Measurements from ENCODE around the gene SPI1. TPM values are rescaled to one million over a fixed set of nuclear protein-coding genes. Genes with fewer than 3 reads are reported as not detected.

Gene SPI1
- total and polyA plus RNA-seq, 2 donors = 21.1 to 40.0 TPM

GRCh38 chr11:47380078-47380477 lies 1.7 kb upstream of the SPI1 start:
- WGBS = 97% methylated on average over 2 of the region's 2 CpGs
- H3K9me3 ChIP-seq (ENCODE audit: control insufficient read depth in 2 of 2, insufficient read depth in 1 of 2, low read length in 1 of 2) = no peaks in the 10 kb centered on the region
- H3K36me3 ChIP-seq (ENCODE audit: control insufficient read depth in 2 of 2, insufficient read depth in 2 of 2, low read length in 1 of 2) = no peaks in the 10 kb centered on the region
- DNase-seq (ENCODE audit: low read depth in 6 of 9, low spot score in 9 of 9) = no peak
- H3K27me3 ChIP-seq (ENCODE audit: control insufficient read depth in 2 of 2, insufficient read depth in 1 of 2, low read length in 1 of 2) = peaks cover 0 to 3% of the 10 kb centered on the region in 2 donors
- peaks cover 2 to 15% of the 10 kb centered on the region in 2 donors for H3K4me1 ChIP-seq (ENCODE audit: control insufficient read depth in 2 of 2, insufficient read depth in 2 of 2, low read length in 2 of 2)
- no peak overlapping the region for H3K4me3 ChIP-seq (ENCODE audit: low read length in 2 of 2)
- no peak overlapping the region for H3K27ac ChIP-seq (ENCODE audit: low read depth in 1 of 2, low read length in 1 of 2)

DNA sequence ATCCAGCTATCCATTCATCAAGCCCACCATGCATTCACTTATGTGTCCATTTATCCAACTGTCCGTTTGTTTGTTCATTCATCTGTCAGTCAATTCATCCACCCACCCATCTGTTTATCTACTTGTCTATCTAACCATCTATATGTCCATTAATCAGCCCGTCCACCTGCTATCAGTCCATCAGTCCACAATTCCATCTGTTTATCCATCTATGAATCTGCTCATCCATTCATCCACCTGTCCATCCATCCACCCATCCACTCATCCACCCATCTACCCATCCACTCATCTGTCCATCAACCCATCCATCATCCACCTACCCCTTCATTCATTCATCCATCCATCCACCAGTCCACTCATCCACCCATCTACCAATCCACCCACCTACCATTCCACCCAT lies 970 bp upstream of the SPI1 start:
- no peaks in the 10 kb centered on the region for H3K9me3 ChIP-seq (ENCODE audit: control insufficient read depth in 2 of 2, insufficient read depth in 1 of 2, low read length in 1 of 2)
- peaks cover 2 to 15% of the 10 kb centered on the region in 2 donors for H3K4me1 ChIP-seq (ENCODE audit: control insufficient read depth in 2 of 2, insufficient read depth in 2 of 2, low read length in 2 of 2)
- 97% methylated on average over 2 of the region's 2 CpGs for WGBS
- no peaks in the 10 kb centered on the region for H3K36me3 ChIP-seq (ENCODE audit: control insufficient read depth in 2 of 2, insufficient read depth in 2 of 2, low read length in 1 of 2)
- H3K27me3 ChIP-seq (ENCODE audit: control insufficient read depth in 2 of 2, insufficient read depth in 1 of 2, low read length in 1 of 2) = peaks cover 0 to 3% of the 10 kb centered on the region in 2 donors
- no peak overlapping the region for H3K4me3 ChIP-seq (ENCODE audit: low read length in 2 of 2)
- no peak overlapping the region for H3K27ac ChIP-seq (ENCODE audit: low read depth in 1 of 2, low read length in 1 of 2)
- DNase-seq (ENCODE audit: low read depth in 6 of 9, low spot score in 9 of 9) = no peak

GRCh38 chr11:47378836-47379170 lies 456 bp upstream of the SPI1 start:
- no peak for DNase-seq (ENCODE audit: low read depth in 6 of 9, low spot score in 9 of 9)
- H3K36me3 ChIP-seq (ENCODE audit: control insufficient read depth in 2 of 2, insufficient read depth in 2 of 2, low read length in 1 of 2) = no peaks in the 10 kb centered on the region
- H3K4me3 ChIP-seq (ENCODE audit: low read length in 2 of 2) = peak overlapping the region in 1 of 2 donors; percentile 34
- H3K27ac ChIP-seq (ENCODE audit: low read depth in 1 of 2, low read length in 1 of 2) = peak overlapping the region; percentile 30 to 64
- no peaks in the 10 kb centered on the region for H3K9me3 ChIP-seq (ENCODE audit: control insufficient read depth in 2 of 2, insufficient read depth in 1 of 2, low read length in 1 of 2)
- H3K4me1 ChIP-seq (ENCODE audit: control insufficient read depth in 2 of 2, insufficient read depth in 2 of 2, low read length in 2 of 2) = peaks cover 2 to 15% of the 10 kb centered on the region in 2 donors
- H3K27me3 ChIP-seq (ENCODE audit: control insufficient read depth in 2 of 2, insufficient read depth in 1 of 2, low read length in 1 of 2) = peaks cover 0 to 3% of the 10 kb centered on the region in 2 donors

GRCh38 chr11:47377571-47378009 lies 757 bp downstream of the SPI1 start:
- Histone ChIP-seq H3K4me1 (ENCODE audit: control insufficient read depth in 2 of 2, insufficient read depth in 2 of 2, low read length in 2 of 2) (peaks cover 2 to 15% of the 10 kb centered on the region in 2 donors), H3K27me3 (ENCODE audit: control insufficient read depth in 2 of 2, insufficient read depth in 1 of 2, low read length in 1 of 2) (peaks cover 0 to 3% of the 10 kb centered on the region in 2 donors), H3K9me3 (ENCODE audit: control insufficient read depth in 2 of 2, insufficient read depth in 1 of 2, low read length in 1 of 2) (no peaks in the 10 kb centered on the region), H3K36me3 (ENCODE audit: control insufficient read depth in 2 of 2, insufficient read depth in 2 of 2, low read length in 1 of 2) (no peaks in the 10 kb centered on the region), H3K27ac (ENCODE audit: low read depth in 1 of 2, low read length in 1 of 2) (peak overlapping the region; percentile 10 to 17), H3K4me3 (ENCODE audit: low read length in 2 of 2) (peak overlapping the region in 1 of 2 donors; percentile 34)
- WGBS = 47% methylated on average over 5 of the region's 5 CpGs
- DNase-seq (ENCODE audit: low read depth in 6 of 9, low spot score in 9 of 9) = no peak

DNA sequence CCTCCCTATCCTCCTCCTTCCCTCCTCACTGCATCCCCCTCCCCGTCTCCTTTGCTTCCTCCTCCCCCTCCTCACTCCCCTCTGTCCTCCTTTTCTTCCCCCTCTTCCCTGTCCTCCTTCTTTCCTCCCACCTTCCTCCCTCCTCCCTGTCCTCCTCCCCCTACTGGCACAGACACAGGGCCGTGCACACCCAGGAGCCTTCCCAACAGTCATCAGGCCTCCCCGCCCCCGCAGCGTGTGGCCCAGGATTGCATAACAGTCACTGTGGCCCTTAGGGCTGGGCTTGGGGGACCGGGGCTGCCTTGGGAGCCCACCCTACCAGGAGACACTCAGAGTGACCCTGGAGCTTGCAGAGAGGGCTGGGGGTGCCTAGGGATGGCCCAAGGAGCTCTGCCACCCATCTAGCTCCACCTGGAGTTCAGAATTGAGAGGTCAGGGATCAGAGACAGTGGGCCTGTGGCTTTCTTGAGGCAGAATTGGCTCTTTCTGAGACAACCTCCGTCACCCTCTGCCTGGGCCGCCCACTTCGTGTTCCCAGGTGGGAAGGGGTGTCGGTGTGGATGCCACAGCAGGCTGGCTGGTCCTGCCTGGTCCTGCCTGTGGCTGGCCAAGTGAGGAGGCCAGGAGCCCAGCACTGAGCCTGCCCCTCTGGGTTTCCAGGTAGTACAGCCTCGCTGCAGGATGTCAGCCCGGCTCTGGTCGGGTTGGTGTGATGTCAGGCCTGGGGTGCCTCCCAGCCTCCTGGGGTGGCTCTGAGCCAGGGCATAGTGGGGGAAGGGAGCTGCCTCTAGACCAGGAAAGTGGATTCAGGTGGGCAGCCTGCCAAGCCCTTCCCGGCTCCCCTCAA lies 1.6 kb downstream of the SPI1 start:
- H3K4me3 ChIP-seq (ENCODE audit: low read length in 2 of 2) = peak overlapping the region in 1 of 2 donors; percentile 34
- no peaks in the 10 kb centered on the region for H3K36me3 ChIP-seq (ENCODE audit: control insufficient read depth in 2 of 2, insufficient read depth in 2 of 2, low read length in 1 of 2)
- H3K27ac ChIP-seq (ENCODE audit: low read depth in 1 of 2, low read length in 1 of 2) = peak overlapping the region; percentile 3 to 18
- no peak for DNase-seq (ENCODE audit: low read depth in 6 of 9, low spot score in 9 of 9)
- no peaks in the 10 kb centered on the region for H3K9me3 ChIP-seq (ENCODE audit: control insufficient read depth in 2 of 2, insufficient read depth in 1 of 2, low read length in 1 of 2)
- peaks cover 0 to 3% of the 10 kb centered on the region in 2 donors for H3K27me3 ChIP-seq (ENCODE audit: control insufficient read depth in 2 of 2, insufficient read depth in 1 of 2, low read length in 1 of 2)
- WGBS = 44% methylated on average over 14 of the region's 14 CpGs
- peaks cover 2 to 15% of the 10 kb centered on the region in 2 donors for H3K4me1 ChIP-seq (ENCODE audit: control insufficient read depth in 2 of 2, insufficient read depth in 2 of 2, low read length in 2 of 2)

DNA sequence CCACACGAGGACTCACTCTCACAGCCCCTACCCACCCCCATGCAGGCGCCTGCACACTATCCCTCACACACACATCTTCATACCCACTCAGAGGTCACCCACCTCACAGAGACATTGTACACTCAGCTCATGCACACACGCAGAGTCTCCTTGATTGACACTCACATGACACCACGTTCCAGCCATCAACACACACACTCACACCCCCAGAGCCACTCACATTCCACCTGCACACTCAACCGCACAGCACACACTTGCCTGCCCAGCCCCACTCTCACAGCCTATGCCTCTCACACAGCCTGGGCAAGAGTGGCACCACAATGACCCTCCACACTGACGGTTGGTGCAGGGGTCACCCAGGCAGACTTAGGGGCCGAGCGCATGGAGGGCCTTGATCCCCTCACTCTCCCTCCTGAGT lies 2.2 kb downstream of the SPI1 start:
- 84% methylated on average over 8 of the region's 8 CpGs for WGBS
- peak overlapping the region in 1 of 2 donors; percentile 20 for H3K4me3 ChIP-seq (ENCODE audit: low read length in 2 of 2)
- no peaks in the 10 kb centered on the region for H3K36me3 ChIP-seq (ENCODE audit: control insufficient read depth in 2 of 2, insufficient read depth in 2 of 2, low read length in 1 of 2)
- H3K4me1 ChIP-seq (ENCODE audit: control insufficient read depth in 2 of 2, insufficient read depth in 2 of 2, low read length in 2 of 2) = peaks cover 2 to 15% of the 10 kb centered on the region in 2 donors
- no peaks in the 10 kb centered on the region for H3K9me3 ChIP-seq (ENCODE audit: control insufficient read depth in 2 of 2, insufficient read depth in 1 of 2, low read length in 1 of 2)
- no peak overlapping the region for H3K27ac ChIP-seq (ENCODE audit: low read depth in 1 of 2, low read length in 1 of 2)
- H3K27me3 ChIP-seq (ENCODE audit: control insufficient read depth in 2 of 2, insufficient read depth in 1 of 2, low read length in 1 of 2) = peaks cover 0 to 3% of the 10 kb centered on the region in 2 donors
- DNase-seq (ENCODE audit: low read depth in 6 of 9, low spot score in 9 of 9) = no peak

GRCh38 chr11:47375546-47376085 lies 2.7 kb downstream of the SPI1 start:
- no peak overlapping the region for H3K27ac ChIP-seq (ENCODE audit: low read depth in 1 of 2, low read length in 1 of 2)
- H3K9me3 ChIP-seq (ENCODE audit: control insufficient read depth in 2 of 2, insufficient read depth in 1 of 2, low read length in 1 of 2) = no peaks in the 10 kb centered on the region
- DNase-seq (ENCODE audit: low read depth in 6 of 9, low spot score in 9 of 9) = no peak
- peaks cover 0 to 3% of the 10 kb centered on the region in 2 donors for H3K27me3 ChIP-seq (ENCODE audit: control insufficient read depth in 2 of 2, insufficient read depth in 1 of 2, low read length in 1 of 2)
- no peak overlapping the region for H3K4me3 ChIP-seq (ENCODE audit: low read length in 2 of 2)
- H3K36me3 ChIP-seq (ENCODE audit: control insufficient read depth in 2 of 2, insufficient read depth in 2 of 2, low read length in 1 of 2) = no peaks in the 10 kb centered on the region
- H3K4me1 ChIP-seq (ENCODE audit: control insufficient read depth in 2 of 2, insufficient read depth in 2 of 2, low read length in 2 of 2) = peaks cover 2 to 15% of the 10 kb centered on the region in 2 donors
- WGBS = 96% methylated on average over 13 of the region's 13 CpGs

GRCh38 chr11:47375020-47375419 lies 3.3 kb downstream of the SPI1 start:
- no peak overlapping the region for H3K4me3 ChIP-seq (ENCODE audit: low read length in 2 of 2)
- H3K27ac ChIP-seq (ENCODE audit: low read depth in 1 of 2, low read length in 1 of 2) = no peak overlapping the region
- no peaks in the 10 kb centered on the region for H3K36me3 ChIP-seq (ENCODE audit: control insufficient read depth in 2 of 2, insufficient read depth in 2 of 2, low read length in 1 of 2)
- 89% methylated on average over 8 of the region's 8 CpGs for WGBS
- H3K4me1 ChIP-seq (ENCODE audit: control insufficient read depth in 2 of 2, insufficient read depth in 2 of 2, low read length in 2 of 2) = peaks cover 2 to 15% of the 10 kb centered on the region in 2 donors
- no peak for DNase-seq (ENCODE audit: low read depth in 6 of 9, low spot score in 9 of 9)
- H3K9me3 ChIP-seq (ENCODE audit: control insufficient read depth in 2 of 2, insufficient read depth in 1 of 2, low read length in 1 of 2) = no peaks in the 10 kb centered on the region
- peaks cover 0 to 3% of the 10 kb centered on the region in 2 donors for H3K27me3 ChIP-seq (ENCODE audit: control insufficient read depth in 2 of 2, insufficient read depth in 1 of 2, low read length in 1 of 2)

DNA sequence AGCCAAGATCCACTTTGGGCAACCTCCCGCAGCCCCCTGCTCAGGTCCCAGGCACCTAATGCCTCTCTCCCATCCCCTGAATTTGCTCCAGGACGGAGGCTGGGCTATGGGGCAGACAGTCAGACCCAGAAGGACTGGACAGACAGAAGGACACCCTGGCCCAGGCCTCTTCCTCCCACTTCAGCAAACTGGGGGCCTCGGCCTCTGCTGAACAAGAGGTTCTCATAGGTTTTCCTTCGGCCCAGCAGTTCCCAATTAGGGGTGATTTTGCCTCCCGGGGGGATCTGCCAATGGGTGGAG lies 3.7 kb downstream of the SPI1 start:
- no peak overlapping the region for H3K27ac ChIP-seq (ENCODE audit: low read depth in 1 of 2, low read length in 1 of 2)
- no peaks in the 10 kb centered on the region for H3K9me3 ChIP-seq (ENCODE audit: control insufficient read depth in 2 of 2, insufficient read depth in 1 of 2, low read length in 1 of 2)
- WGBS = 94% methylated on average over 5 of the region's 5 CpGs
- peaks cover 0 to 3% of the 10 kb centered on the region in 2 donors for H3K27me3 ChIP-seq (ENCODE audit: control insufficient read depth in 2 of 2, insufficient read depth in 1 of 2, low read length in 1 of 2)
- no peak overlapping the region for H3K4me3 ChIP-seq (ENCODE audit: low read length in 2 of 2)
- DNase-seq (ENCODE audit: low read depth in 6 of 9, low spot score in 9 of 9) = no peak
- peaks cover 2 to 15% of the 10 kb centered on the region in 2 donors for H3K4me1 ChIP-seq (ENCODE audit: control insufficient read depth in 2 of 2, insufficient read depth in 2 of 2, low read length in 2 of 2)
- no peaks in the 10 kb centered on the region for H3K36me3 ChIP-seq (ENCODE audit: control insufficient read depth in 2 of 2, insufficient read depth in 2 of 2, low read length in 1 of 2)
